AG10803 (cell line): ENCODE data around the gene TADA3.

Source experiments
- DNase-seq: peaks from one replicate; pipeline ENCODE4 v3.0.0; 2010; ENCODE audit warnings: low read depth
- H3K4me3 ChIP-seq: 2 replicates; pipeline ENCODE4 v1.5.1; 2011; ENCODE audit warnings: mild to moderate bottlenecking, low read length, control low read depth
- TF ChIP-seq, protein P1 (sequence below): conservative IDR thresholded peaks from 2 replicates; pipeline ENCODE4 v1.5.1; 2011; ENCODE audit warnings: mild to moderate bottlenecking, low read length, control low read depth, inconsistent platforms

Gene TADA3

GRCh38 chr3:9783954-9784353, 8.3 kb downstream of the TADA3 start:
- no peak for DNase-seq
- TF ChIP-seq, protein P1, sequence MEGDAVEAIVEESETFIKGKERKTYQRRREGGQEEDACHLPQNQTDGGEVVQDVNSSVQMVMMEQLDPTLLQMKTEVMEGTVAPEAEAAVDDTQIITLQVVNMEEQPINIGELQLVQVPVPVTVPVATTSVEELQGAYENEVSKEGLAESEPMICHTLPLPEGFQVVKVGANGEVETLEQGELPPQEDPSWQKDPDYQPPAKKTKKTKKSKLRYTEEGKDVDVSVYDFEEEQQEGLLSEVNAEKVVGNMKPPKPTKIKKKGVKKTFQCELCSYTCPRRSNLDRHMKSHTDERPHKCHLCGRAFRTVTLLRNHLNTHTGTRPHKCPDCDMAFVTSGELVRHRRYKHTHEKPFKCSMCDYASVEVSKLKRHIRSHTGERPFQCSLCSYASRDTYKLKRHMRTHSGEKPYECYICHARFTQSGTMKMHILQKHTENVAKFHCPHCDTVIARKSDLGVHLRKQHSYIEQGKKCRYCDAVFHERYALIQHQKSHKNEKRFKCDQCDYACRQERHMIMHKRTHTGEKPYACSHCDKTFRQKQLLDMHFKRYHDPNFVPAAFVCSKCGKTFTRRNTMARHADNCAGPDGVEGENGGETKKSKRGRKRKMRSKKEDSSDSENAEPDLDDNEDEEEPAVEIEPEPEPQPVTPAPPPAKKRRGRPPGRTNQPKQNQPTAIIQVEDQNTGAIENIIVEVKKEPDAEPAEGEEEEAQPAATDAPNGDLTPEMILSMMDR, result no peak
- H3K4me3 ChIP-seq, result no peak overlapping the region

DNA sequence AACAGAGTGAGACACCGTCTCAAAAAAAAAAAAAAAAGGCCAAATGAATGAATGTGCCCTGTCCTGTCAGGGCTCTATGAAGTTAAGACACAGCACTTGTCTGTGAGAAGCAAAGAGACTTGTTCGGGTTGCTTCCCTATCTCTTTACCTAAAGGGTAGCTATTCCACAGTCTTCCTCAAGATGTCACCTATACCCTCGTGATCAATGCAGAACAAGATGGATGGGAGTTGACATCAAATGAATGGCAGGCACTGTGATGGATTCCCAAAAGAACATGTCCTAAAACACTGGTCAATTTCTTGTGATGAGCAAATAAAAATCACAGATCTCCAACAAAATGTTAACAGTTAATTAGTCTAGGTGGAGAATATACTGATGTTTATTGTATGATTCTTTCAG, 9.5 kb downstream of the TADA3 start:
- H3K4me3 ChIP-seq, result no peak overlapping the region
- TF ChIP-seq, protein P1, result no peak
- DNase-seq, result no peak

DNA sequence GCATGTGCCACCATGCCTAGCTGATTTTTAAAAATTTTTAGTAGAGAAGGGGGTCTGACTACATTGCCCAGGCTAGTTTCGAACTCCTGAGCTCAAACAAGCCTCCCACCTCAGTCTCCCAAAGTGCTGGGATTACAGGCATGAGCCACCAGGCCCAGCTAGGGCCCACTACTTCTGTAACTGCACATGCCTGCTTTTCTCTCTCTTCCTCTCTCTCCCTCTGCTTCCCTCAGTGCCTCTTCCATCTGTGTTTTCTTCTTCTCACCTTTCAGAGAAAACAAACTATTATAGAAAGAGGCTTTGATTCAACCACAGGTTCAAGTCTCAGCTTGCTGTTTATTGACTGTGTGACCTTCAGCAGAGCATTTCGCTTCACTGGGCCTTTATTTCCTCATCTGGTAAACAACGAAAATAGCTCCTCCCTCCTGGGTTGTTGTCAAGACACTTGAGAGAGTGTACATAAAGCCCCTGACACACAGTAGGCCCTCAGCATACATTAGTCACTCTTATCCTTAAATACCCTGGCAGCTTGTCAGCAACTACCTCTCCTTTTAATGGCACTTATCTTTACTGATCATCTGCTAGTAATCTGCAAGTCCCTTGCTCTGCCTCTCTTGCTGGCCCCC, 10.2 kb downstream of the TADA3 start:
- TF ChIP-seq, protein P1, result no peak
- no peak for DNase-seq
- H3K4me3 ChIP-seq, result no peak overlapping the region

- H3K4me3 ChIP-seq, result no peak overlapping the region
- DNase-seq, result no peak
- TF ChIP-seq, protein P1, result no peak
These were observed 10.7 kb downstream of the TADA3 start for GRCh38 chr3:9781551-9781950.

DNA sequence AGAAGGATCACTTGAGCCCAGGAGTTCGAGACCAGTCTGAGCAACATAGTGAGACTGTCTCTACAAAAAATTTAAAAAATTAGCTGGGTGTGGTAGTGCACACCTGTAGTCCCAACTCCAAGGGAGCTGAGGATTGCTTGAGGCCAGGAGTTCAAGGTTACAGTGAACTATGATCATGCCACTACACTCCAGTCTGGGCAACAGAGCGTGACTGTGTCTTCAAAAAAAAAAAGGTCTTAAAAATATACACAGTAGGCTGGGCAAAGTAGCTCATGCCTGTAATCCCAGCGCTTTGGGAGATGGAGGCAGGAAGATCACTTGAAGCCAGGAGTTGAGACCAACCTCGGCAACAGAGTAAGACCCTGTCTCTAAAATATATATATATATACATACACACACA, 11.4 kb downstream of the TADA3 start:
- H3K4me3 ChIP-seq, result no peak overlapping the region
- DNase-seq, result no peak
- TF ChIP-seq, protein P1, result no peak

DNA sequence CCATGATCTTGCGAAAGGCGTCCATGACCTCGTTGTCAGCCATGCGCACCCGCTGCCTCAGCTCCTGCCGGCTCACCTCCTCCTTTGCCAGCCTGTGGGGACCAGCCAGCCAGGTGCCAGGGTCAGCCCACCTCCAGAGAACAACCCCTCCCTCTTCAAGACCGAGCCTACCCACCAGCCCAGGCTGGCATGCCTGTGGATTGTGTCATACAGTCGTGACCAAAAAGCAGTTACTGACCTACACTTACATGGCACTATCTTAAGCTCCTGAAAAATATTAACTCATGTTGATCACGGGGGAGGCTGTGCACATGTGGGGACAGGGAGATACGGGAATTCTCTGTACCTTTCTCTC, 11.8 kb downstream of the TADA3 start:
- no peak for DNase-seq
- TF ChIP-seq, protein P1, result no peak
- no peak overlapping the region for H3K4me3 ChIP-seq

DNA sequence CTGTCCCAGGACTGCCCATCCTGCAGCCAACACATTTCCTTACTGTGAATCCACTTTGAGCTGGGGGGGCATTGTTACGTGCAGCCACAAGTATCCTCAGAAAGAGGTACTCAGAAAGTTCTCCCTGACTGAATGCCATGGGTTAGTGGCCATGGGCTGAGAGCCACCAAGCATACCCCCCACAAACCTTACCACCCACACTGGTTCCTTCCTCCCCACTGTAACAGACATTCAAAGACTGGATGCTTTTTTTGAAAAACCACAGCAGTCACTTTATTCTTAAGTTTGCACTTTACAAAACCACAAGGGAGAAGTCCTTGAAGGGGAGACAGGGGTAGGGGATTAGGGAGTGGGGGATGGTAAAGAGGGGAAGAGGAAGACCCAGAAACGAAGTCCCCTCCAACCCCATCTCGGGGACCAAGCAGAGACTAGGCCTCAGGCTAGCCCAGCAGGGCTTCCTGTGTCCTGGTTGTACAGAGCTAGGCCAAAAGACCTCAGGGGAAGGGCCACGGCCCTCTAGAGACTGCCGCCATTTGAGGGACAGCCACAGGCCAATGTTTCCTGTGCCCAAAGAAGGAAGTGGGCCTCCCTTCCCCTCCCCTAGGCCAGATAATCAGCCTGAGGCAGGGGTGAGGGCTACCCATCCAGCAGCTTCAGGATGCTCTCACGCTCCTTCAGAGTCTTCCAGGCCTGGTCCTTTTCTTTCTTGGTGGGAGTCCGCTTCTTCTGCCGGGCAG, 12.4 kb downstream of the TADA3 start:
- TF ChIP-seq, protein P1, result no peak
- H3K4me3 ChIP-seq, result no peak overlapping the region

More for the DNA sequence above, 12.4 kb downstream of the TADA3 start:
- no peak for DNase-seq
